Left kidney (tissue), 2 donors: Measurements from ENCODE around the gene KATNAL2. TPM values are rescaled to one million over a fixed set of nuclear protein-coding genes. Genes with fewer than 3 reads are reported as not detected.

Source experiments
- DNase-seq: peaks from one replicate; pipeline ENCODE4 v3.0.0-alpha.2; 2013
- polyA plus RNA-seq: library from polyadenylated mRNA; unstranded; fragments of 120-200 nt; gene quantifications from one replicate; pipeline ENCODE4 v1.2.1, GENCODE V29; 2013; ENCODE audit not compliant: insufficient read length

Gene KATNAL2
- polyA plus RNA-seq, 1 donor = 14.1 TPM

DNA sequence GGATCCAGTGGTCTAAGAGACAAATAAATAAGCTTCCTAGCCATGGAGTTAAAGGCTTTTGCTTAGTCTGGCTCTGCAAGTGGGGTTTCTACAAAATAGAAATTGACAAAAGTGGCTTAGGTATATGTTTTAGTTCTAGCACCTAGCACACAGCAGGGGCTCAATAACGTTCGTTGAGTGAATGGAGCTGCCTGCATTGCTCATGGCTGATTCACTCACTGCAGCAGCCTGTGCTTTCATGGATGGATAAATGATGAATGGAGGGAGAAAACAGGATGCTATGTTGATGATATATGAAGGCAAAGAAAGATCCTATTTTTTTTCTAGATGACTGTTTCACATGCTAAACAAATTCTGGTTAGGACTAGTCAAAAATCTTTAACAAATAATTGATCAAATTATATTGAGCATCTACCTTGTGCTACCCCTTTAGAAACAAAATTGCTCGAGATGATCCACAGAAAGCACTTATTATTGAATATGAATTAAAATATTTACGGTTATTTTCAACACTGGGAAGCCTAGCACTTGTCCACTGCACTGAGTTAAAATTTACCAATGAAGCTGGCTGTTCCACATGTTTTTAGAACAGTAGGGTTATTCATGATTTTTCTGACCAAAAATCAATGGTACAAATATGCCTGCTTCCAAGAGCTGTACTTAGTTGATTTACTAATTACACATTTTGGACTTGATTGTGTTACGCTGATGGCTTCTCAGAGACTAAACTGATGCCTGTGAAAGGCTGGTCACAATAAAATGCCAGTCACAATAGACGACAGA is 193.3 kb downstream of the KATNAL2 start:
- no peak for DNase-seq

DNA sequence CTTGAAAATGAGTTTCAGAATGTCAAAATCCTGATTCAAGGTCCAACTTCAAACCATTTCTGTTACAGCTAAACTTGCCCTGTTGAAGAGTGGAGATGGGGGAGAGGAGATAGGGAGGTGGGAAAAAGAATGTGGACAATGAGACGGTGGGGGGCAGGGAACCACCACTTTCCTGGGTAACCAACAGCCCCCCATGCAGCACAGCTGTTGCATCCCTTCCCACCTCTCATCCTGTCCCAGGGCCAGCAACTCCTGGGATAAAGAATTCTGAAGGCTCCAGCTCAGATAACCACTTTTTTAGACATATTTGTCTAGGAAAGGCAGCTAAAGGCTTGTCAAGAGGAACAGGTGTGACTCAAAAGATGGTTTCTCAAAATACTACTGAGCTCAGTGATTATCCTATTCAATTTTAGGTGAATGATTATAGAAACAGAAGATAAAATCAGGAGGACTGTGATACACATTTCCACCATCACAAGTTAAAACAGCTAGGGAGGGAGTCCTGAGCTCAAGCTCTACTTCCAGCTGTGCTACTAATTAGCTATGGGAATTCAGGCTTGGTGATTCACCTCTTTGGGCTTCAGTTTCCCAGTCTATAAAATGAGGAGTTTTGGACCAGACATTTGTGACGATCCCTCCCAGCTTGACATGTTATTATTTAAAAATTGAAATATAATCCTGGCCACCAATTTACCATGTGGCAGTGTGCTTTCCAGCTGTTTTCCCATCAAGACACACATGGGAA is 196.6 kb downstream of the KATNAL2 start:
- no peak for DNase-seq

GRCh38 chr18:47115205-47115604 is 197.8 kb downstream of the KATNAL2 start:
- DNase-seq = no peak

DNA sequence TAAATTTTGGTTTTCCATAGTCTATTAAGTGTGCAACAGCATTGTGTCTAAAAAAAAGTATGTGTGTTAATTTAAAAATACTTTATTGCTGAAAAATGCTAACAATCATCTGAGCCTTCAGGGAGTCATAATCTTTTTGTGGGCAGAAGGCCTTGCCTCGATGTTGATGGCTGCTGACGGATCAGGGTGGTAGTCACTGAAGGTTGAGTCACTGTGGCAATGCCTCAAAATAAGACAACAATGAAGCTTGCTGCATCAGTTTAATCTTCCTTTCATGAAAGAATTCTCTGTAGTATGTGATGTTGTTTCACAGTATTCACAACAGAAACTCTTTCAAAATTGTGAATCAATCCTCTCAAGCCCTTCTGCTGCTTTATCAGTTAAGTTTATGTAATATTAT is 201.6 kb downstream of the KATNAL2 start:
- DNase-seq = no peak

DNA sequence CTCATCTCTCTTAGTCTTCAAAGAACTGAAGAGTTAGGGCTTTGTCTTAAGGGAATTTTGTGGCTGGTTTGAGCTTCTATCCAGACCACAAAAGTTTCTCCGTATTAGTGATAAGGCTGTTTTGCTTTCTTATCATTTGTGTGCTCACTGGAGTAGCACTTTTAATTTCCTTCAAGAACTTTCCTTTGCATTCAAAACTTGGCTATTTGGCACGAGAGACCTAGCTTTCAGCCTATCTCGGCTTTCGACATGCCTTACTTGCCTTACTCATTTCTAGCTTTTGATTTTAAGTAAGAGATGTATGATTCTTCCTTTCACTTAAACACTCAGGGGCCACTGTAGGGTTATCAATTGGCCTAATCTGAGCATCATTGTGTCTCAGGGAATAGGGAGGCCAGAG is 203.0 kb downstream of the KATNAL2 start:
- no peak for DNase-seq

DNA sequence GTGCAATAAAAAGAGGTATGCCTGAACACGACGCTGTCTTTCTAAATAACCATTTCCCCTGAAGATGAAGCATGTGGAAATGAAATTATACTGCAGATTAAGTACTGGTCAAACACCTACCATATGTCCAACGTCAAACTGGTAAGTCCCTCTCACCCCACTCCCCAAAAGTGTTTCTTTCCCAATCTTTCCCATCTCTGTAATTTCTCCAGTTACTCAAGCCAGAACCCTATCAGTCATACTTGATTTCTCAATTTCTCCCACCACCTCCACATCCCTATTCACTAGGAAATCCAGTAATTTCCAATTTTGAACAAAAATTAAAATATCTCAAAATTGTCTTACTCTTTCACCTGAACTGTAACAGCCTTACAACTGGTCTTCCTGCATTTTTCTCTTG is 203.7 kb downstream of the KATNAL2 start:
- no peak for DNase-seq

GRCh38 chr18:47141289-47141688 is 223.9 kb downstream of the KATNAL2 start:
- no peak for DNase-seq

- no peak for DNase-seq
Observed at GRCh38 chr18:47143153-47143552, 225.8 kb downstream of the KATNAL2 start.

DNA sequence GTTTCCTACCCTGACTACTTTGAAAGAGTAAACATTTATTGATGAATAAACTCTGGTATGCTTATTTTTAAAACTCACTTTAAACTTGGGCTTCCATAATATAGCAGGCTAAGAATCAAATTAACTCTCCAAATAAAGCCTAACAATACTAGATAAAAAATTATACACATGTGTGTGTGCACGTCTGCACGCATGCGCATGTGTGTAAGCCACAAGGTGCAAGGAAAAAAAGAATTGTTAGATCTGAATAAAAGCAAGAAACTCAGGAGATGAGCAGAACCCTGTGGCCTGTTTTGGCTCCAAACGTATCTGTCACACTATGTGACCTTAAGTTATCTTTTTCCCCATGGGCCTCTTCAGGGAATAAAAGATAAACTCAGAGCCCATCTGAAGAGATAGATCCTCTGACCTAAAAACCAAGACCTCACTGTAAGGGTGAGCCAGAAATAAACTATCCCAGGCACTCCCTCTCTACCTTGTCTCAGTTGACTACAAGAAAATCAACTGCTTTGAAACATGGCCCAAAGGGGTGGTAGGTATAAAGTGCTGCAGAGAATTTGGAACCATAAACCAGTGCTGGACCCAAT is 226.6 kb downstream of the KATNAL2 start:
- DNase-seq = no peak

DNA sequence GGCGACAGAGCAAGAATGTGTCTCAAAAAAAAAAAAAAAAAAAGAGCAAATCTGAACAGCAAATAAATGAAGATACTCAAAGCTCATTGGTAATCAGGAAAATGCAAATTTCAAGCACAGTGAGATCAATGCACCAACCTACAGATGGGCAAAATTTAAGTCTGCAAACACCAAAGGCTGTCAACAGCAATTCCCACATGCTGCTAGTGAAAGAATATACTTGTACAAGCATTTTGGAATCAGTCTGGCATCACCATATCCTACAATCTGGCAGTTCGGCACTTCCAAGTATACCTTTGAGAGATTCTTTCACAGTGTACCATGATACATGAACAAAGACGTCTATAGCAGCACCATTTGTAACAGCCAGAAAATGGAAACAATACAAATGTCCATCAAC is 228.8 kb downstream of the KATNAL2 start:
- DNase-seq = no peak

GRCh38 chr18:47149457-47150028 is 232.1 kb downstream of the KATNAL2 start:
- DNase-seq = no peak

DNA sequence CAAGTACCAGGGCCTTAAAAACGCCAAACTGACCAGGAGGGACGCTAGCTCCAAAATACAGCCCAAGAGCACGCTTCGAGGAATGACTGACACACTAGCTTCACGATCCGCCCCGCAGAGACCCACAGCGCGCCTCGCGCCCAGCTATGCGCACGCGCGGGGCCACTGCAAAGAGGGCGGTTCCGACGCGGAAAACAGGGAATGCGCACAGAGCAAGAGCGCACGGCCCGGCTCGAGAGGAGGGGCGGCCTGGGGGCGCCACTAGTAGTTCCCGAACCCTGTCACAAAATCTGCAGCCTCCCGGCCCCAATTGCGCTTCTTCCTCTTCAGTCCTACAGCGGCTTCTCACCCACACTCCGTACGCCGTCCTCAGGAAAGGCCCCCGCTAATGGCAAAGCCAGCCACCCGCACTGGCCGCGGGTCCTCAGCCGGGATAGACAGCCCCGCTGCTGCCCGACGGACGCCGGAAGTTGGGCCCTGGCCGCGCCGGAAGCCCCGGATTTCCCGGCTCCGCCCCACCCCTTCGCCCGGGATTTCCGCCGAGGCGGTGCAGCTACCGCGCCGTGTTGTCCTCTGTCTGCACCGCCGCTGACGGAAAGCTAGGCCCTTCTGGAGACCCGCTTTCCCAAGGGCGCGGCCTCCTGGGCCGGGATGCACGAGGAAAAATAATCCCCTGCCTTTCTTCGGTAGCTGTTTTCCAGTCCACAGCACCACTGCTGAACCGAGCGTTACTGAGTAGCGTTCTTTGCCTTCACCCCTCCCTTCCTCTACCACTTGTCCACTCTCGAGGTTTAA is 232.8 kb downstream of the KATNAL2 start, which contains the start of gene HDHD2:
HDHD2 (minus strand) TSS at position 472 of the 795 bp plus-strand sequence. CDS start 14,061 bp downstream, outside the sequence.
- DNase-seq = peak; percentile 82

- no peak for DNase-seq
Observed at GRCh38 chr18:47150824-47151366, 233.5 kb downstream of the KATNAL2 start.

GRCh38 chr18:47151439-47151838 is 234.0 kb downstream of the KATNAL2 start:
- no peak for DNase-seq

Other genes with a start within 250 kb of the KATNAL2 start
- 1.0 TPM for gene ST8SIA5, start 160.5 kb upstream of the KATNAL2 start, polyA plus RNA-seq
- 33.8 TPM for gene PIAS2, start 95 bp upstream of the KATNAL2 start, polyA plus RNA-seq
- gene ELOA2, start 118.0 kb downstream of the KATNAL2 start, polyA plus RNA-seq = not detected
- 66.9 TPM for gene HDHD2, start 232.9 kb downstream of the KATNAL2 start, polyA plus RNA-seq